Astrocyte of the cerebellum (primary cell): ENCODE measurements around the gene TBC1D14.

Experiments used
- DNase-seq: peaks from one replicate; pipeline ENCODE4 v3.0.0-alpha.2; 2011; ENCODE audit warnings: low read depth
- H3K4me3 ChIP-seq: 2 replicates; pipeline ENCODE4 v1.5.1; 2011; ENCODE audit warnings: mild to moderate bottlenecking, low read depth, low read length, moderate library complexity
- in situ Hi-C: cut with HindIII; loops from 2 replicates; pipeline ENCODE4 v1.10.0; 2017; ENCODE audit warnings: low sequenced_read_pairs
- TF ChIP-seq, protein P1 (sequence below): IDR thresholded peaks from 2 replicates; pipeline ENCODE4 v1.5.1; 2012; ENCODE audit warnings: low read length, low read depth, moderate library complexity, mild to moderate bottlenecking; ENCODE audit errors: missing control alignments

TBC1D14 gene

DNA sequence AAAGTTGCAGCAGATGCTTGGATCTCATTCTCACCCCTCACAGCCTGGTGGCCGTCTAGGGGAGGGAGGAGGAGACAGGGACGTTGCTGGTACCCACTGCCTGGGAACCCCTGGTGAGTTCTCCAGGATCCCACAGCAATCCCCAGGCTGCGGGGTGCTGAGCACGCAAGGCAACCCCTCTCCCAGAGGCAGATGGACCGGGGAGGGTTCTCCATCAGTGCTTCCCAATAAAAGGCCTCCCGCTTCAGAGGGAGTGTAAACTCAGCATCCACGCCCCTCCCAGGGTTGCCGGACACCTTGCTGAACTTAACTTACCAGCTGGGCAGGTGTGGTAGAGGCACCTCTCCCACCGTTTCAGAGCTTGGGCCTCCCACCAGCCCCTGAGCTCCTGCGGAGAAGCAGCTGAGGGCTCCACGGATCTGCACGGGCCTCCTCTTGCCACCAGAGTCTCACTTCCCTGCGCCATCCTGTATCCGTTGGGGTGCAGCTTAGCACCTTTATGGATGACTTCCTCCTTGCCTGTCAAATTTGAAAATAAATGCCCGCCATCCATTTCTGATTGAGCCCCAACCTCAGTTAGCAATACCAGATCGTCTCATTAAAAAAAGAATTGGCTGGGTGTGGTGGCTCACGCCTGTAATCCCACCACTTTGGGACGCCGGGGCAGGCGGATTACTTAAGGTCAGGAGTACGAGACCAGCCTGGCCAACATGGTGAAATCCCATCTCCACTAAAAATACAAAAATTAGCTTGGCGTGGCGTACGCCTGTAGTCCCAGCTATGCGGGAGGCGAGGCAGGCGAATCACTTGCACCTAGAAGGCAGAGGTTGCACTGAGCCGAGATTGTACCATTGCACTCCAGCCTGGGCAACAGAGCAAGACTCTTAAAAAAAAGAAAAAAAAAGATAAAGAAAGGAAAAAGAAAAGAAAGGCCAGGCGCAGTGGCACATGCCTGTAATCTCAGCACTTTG, 14.8 kb upstream of the TBC1D14 start:
- H3K4me3 ChIP-seq, result no peak overlapping the region
- DNase-seq, result no peak
- TF ChIP-seq, protein P1, sequence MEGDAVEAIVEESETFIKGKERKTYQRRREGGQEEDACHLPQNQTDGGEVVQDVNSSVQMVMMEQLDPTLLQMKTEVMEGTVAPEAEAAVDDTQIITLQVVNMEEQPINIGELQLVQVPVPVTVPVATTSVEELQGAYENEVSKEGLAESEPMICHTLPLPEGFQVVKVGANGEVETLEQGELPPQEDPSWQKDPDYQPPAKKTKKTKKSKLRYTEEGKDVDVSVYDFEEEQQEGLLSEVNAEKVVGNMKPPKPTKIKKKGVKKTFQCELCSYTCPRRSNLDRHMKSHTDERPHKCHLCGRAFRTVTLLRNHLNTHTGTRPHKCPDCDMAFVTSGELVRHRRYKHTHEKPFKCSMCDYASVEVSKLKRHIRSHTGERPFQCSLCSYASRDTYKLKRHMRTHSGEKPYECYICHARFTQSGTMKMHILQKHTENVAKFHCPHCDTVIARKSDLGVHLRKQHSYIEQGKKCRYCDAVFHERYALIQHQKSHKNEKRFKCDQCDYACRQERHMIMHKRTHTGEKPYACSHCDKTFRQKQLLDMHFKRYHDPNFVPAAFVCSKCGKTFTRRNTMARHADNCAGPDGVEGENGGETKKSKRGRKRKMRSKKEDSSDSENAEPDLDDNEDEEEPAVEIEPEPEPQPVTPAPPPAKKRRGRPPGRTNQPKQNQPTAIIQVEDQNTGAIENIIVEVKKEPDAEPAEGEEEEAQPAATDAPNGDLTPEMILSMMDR, result no peak
- in situ Hi-C loops, result no loop called here

DNA sequence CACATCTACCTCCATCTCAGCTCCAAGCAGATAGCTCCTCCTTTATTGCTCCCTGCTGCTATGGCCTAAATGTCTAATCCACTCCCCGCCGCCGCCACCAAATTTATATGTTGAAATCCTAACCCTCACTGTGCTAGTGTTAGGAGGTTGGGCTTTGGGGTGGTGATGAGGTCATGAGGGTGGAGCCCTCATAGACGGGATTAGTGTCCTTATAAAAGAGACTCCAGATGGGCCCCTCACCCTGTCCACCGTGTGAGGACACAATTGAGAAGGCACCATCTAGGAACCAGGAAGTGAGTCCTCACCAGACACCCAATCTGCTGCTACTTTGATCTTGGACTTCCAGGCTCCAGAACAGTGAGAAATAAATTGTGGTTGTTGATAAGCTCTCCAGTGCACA, 13.6 kb upstream of the TBC1D14 start:
- no peak overlapping the region for H3K4me3 ChIP-seq
- TF ChIP-seq, protein P1, result no peak
- DNase-seq, result no peak
- in situ Hi-C loops, result no loop called here

DNA sequence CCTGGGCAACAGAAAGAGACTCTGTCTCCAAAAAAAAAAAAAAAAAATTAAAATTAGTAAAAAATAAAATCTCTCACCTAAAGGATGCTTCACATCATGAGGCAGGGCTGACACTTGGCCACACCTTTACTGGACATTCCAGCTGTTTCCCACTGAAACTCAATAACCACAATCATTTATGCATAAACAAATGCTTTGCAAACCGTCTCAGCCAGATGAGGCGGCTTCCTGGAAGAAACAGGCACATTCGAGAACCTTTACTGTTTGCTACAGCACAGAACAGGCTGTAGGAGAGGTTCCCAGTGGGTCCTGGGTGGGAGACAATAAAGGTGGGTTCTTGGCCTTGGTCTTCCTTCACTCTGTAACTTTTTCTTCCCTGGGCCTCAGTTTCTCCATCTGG, 10.9 kb upstream of the TBC1D14 start:
- DNase-seq, result no peak
- in situ Hi-C loops, result no loop called here
- H3K4me3 ChIP-seq, result no peak overlapping the region
- TF ChIP-seq, protein P1, result no peak

DNA sequence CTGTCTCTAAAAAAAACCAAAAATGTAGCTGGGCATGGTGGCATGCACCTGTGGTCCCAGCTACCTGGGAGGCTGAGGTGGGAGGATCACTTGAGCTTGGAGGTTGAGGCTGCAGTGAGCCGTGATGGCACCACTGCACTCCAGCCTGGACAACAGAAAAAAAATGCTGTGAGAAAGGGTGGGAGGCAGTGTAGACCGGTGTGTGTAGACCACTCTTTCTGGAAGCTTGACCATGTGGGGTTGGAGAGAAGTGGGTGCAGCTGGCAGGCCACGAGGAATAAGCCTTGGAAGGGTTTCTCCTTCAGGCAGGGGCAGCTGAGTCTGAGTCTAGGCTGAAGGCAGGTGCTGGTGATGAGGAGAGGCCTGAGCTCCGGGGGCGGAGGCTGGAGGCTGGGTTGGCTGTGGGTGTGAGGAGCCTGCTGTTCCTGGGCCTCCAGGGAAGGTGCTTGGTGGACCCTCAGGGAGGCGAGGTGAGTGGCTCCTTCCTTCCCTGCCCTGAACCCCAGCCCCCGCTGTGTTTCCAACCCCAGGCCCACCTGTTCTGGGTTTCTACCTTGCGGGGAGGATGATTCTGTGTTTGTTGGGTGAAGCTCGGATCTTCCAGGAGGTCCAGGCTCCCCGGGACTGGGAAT, 9.3 kb upstream of the TBC1D14 start:
- TF ChIP-seq, protein P1, result no peak
- no peak for DNase-seq
- H3K4me3 ChIP-seq, result no peak overlapping the region
- in situ Hi-C loops, result no loop called here

DNA sequence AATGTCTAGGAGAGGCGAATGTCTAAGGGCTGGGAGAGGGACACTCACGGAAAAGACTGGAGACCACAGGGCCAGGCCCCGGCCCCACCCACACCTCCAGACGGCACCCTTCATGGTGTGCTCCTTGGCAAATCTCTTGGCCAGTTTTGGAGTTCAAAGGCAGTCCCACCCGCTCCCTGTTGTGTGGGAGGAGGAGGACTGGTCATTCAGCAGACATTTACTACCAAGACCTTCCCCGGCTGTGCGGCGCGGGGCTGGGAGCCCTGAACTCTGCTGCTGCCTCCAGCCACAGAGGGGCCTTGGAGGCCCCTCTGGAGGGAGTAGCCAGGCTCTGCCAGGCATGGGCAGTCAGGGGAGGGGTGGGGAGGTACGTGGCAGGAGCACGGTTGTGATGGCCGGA, 8.7 kb upstream of the TBC1D14 start:
- no peak for DNase-seq
- H3K4me3 ChIP-seq, result no peak overlapping the region
- TF ChIP-seq, protein P1, result no peak
- in situ Hi-C loops, result no loop called here

DNA sequence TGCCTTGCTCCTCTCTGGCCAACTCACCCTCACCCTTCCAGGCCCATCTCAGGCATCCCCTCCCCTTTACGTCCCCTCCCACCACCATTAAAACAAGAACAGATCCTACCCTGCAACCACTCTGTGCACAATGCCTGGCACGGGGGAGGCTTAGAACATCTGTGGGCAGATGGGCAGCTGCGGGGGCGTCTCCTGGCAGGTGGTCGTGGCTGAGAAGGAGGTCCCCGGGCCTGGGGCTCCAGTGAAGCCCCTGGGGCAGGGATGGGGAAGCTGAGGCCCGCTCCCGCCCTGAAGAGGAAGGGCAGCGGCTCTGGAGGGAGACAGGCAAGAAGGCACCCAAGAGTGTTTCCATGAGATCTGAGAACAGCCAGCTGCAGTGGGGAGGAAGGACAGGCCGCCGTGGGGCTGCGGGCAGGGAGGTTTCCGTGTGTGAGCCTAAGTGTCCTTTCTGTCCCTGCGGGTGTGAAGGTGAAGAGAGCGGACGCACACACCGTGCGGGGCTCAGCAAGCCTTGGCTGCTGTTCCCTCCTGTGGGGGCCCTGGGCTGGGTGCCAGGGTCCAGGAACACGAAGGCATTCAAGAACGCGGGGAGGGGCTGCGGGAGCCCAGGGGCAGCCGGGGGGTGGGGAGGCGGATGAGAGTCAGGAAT, 7.8 kb upstream of the TBC1D14 start:
- in situ Hi-C loops, result no loop called here
- DNase-seq, result no peak
- TF ChIP-seq, protein P1, result no peak
- no peak overlapping the region for H3K4me3 ChIP-seq
